ENCODE data around the gene POC5.
"Not testable (repeated sequence)": the region's sequence is repeated elsewhere in the genome, so short reads cannot be mapped to it uniquely, and the experiment has no call there.

POC5 gene, protein sequence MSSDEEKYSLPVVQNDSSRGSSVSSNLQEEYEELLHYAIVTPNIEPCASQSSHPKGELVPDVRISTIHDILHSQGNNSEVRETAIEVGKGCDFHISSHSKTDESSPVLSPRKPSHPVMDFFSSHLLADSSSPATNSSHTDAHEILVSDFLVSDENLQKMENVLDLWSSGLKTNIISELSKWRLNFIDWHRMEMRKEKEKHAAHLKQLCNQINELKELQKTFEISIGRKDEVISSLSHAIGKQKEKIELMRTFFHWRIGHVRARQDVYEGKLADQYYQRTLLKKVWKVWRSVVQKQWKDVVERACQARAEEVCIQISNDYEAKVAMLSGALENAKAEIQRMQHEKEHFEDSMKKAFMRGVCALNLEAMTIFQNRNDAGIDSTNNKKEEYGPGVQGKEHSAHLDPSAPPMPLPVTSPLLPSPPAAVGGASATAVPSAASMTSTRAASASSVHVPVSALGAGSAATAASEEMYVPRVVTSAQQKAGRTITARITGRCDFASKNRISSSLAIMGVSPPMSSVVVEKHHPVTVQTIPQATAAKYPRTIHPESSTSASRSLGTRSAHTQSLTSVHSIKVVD

DNA sequence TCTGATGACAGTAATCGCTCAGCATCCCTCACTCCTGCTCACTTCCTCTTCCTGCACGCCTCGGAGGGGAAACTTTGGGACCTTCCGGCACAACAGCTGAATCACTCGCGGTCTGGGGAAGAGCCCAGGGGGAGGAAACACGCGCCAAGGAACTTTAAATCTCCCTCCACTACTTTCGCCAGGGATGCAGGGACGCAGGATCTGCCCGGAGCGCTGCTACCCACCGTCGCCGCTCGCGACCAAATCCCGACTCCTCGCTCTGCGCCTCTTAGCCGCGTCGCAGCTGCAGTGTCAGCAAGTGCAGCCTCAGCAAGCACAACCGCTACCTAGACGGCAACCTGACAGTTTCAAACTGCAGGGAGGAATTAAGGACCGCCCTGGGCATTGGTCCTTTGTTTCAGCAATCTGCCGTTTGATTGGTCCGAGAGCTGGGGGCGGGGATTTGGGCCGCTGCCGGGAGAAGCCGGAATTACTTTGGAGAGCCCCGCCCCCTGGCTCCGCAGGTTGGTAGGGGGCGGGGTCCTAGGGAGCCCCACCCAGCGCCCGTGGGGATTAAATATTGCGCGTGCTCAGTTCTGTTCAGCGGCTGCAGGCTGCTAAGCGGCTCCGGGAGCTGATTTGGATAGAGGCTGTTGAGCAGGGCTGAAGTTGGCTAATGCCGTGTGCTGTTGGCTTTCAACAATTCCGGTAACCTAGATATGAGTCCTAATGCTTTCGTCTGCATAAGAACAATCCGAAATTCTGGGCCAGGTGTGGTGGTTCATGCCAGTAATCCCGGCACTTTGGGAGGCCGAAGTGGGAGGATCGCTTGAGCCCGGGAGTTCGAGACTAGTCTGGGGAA is at the start of gene POC5:
Gene POC5, minus strand, starts transcription at position 356 of the 841 bp plus-strand sequence. CDS start 4,500 bp downstream, outside the sequence.
- peak; percentile 99 for DNase-seq (ENCODE audit: low spot score in 2 of 2)
- Mint-ChIP-seq H3K9me3 (no peaks in the 10 kb centered on the region), H3K36me3 (peaks cover 12% of the 10 kb centered on the region), H3K27ac (peak within 1 kb of the TSS; percentile 95), H3K4me3 (peak within 1 kb of the TSS; percentile 100), H3K4me1 (peaks cover 24% of the 10 kb centered on the region), H3K27me3 (no peaks in the 10 kb centered on the region)
- ATAC-seq (ENCODE audit: low read depth), result peak; percentile 91

DNA sequence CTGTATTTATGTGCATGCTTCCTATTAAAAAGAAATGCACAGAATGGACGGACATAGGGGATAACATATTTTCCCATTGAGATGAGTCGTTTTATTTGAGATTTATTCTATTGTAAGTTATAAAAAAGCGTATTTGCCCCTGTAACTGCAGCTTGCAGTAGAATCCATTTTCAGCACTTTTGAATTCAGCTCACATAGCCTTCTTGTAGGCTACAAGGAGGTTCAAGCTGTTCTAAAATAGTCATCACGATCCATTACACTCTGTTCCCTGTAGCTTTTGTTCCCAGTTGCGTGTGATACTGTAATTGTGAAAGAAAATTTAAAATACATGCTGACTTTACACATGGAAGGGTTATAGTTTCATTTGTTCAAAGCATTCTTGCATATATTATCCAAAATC is 40.9 kb upstream of the POC5 start:
- no peak overlapping the region for H3K4me3 Mint-ChIP-seq
- no peak for DNase-seq (ENCODE audit: low spot score in 2 of 2)
- no peak overlapping the region for H3K27ac Mint-ChIP-seq
- H3K36me3 Mint-ChIP-seq, result no peaks in the 10 kb centered on the region
- peaks cover 2% of the 10 kb centered on the region for H3K4me1 Mint-ChIP-seq
- ATAC-seq (ENCODE audit: low read depth), result no peak
- H3K9me3 Mint-ChIP-seq, result no peaks in the 10 kb centered on the region
- peaks cover 7% of the 10 kb centered on the region for H3K27me3 Mint-ChIP-seq

DNA sequence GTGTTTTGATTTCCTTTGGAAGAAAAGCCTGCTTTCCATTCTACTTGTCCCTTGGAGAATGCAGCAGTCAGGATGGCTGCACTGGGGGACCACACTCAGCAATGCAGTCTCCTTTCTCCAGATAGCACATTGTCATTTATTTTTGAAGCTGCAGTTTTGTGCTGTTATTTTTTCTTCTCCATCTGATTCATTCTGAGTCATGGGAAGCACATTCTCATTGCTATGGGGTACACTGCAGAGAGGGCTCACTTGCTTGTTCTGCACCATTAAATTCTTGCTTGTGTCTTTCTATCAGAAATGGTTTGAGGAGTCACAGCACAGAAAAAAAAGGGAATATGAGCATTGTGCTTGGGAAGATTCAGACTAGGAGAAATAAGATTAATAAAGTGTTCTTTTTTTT is 39.7 kb upstream of the POC5 start:
- ATAC-seq (ENCODE audit: low read depth), result no peak
- H3K27ac Mint-ChIP-seq, result no peak overlapping the region
- peaks cover 7% of the 10 kb centered on the region for H3K27me3 Mint-ChIP-seq
- peaks cover 2% of the 10 kb centered on the region for H3K4me1 Mint-ChIP-seq
- no peak overlapping the region for H3K4me3 Mint-ChIP-seq
- no peak for DNase-seq (ENCODE audit: low spot score in 2 of 2)
- H3K9me3 Mint-ChIP-seq, result no peaks in the 10 kb centered on the region
- no peaks in the 10 kb centered on the region for H3K36me3 Mint-ChIP-seq

DNA sequence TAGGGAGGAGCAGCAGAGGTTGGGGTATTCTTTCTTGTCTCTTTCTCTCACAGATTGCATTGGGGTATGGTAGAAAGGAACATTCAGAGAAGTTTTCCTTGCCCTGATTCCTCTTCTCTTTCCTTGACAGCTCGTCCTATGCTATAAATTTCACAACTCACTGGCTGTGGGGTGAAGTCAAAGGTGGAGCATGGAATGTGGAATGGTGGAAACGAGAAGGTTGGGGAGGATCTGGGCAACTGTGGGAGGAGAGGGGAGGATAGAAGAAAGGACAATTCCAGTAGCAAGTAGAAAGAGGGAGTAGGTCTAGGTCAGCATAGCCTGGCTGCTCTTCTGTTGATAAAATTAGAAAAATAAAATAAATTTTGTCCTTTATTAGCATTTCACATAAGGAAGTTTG is 39.0 kb upstream of the POC5 start:
- H3K36me3 Mint-ChIP-seq, result no peaks in the 10 kb centered on the region
- ATAC-seq (ENCODE audit: low read depth), result no peak
- no peak for DNase-seq (ENCODE audit: low spot score in 2 of 2)
- no peaks in the 10 kb centered on the region for H3K9me3 Mint-ChIP-seq
- H3K4me3 Mint-ChIP-seq, result no peak overlapping the region
- peaks cover 7% of the 10 kb centered on the region for H3K27me3 Mint-ChIP-seq
- no peak overlapping the region for H3K27ac Mint-ChIP-seq
- H3K4me1 Mint-ChIP-seq, result peaks cover 2% of the 10 kb centered on the region

- ATAC-seq (ENCODE audit: low read depth) (no peak), DNase-seq (ENCODE audit: low spot score in 2 of 2) (no peak)
- no peaks in the 10 kb centered on the region for H3K9me3 Mint-ChIP-seq
- H3K4me3 Mint-ChIP-seq, result no peak overlapping the region
- H3K36me3 Mint-ChIP-seq, result no peaks in the 10 kb centered on the region
- peaks cover 4% of the 10 kb centered on the region for H3K27me3 Mint-ChIP-seq
- peaks cover 2% of the 10 kb centered on the region for H3K4me1 Mint-ChIP-seq
- no peak overlapping the region for H3K27ac Mint-ChIP-seq
Measured at GRCh38 chr5:75753182-75753581, 35.9 kb upstream of the POC5 start.

DNA sequence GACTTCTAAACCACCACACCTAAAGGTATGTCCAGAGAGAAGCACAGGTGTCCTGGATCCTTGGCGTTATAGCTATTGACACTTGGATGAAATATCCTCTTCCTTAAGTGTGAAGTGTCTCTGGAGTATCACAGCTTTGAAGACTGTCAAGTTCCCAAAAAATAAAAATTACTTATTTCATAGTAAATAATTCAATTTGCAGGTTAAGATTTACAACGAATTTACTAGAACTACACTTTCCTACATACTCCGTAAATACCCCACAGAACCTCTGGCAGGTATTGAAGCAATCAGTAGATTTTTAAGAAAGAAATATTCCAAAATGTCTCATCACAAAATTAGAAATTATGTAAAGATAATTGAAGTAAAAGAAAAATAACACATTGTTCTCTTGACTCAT is 27.1 kb upstream of the POC5 start:
- H3K27me3 Mint-ChIP-seq, result peaks cover 11% of the 10 kb centered on the region
- DNase-seq (ENCODE audit: low spot score in 2 of 2) (no peak), ATAC-seq (ENCODE audit: low read depth) (no peak)
- no peak overlapping the region for H3K4me3 Mint-ChIP-seq
- H3K27ac Mint-ChIP-seq, result no peak overlapping the region
- H3K36me3 Mint-ChIP-seq, result no peaks in the 10 kb centered on the region
- no peaks in the 10 kb centered on the region for H3K4me1 Mint-ChIP-seq
- H3K9me3 Mint-ChIP-seq, result peaks cover 3% of the 10 kb centered on the region

DNA sequence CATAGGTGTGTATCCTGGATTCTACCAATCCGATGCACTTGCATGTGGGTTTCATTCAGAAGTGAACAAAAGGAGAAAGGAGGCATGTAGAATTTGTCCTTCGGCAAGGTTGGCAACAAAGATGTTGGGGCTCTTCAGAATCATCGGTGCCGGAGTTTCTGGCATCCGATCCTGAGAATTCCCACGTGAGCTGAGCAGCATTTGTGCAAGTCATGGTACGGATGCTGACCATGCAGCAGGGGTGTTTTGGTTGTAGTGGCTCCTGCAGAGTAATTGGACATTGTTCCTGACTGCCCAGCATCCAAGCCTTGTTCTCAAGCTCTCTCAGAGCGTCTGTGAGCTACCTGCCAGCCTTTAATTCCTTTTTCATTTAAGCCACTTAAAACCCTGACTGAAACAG is 19.0 kb upstream of the POC5 start:
- peaks cover 3% of the 10 kb centered on the region for H3K9me3 Mint-ChIP-seq
- no peaks in the 10 kb centered on the region for H3K36me3 Mint-ChIP-seq
- H3K4me3 Mint-ChIP-seq, result no peak overlapping the region
- H3K4me1 Mint-ChIP-seq, result peaks cover 4% of the 10 kb centered on the region
- peaks cover 8% of the 10 kb centered on the region for H3K27me3 Mint-ChIP-seq
- no peak overlapping the region for H3K27ac Mint-ChIP-seq
- DNase-seq (ENCODE audit: low spot score in 2 of 2) (no peak), ATAC-seq (ENCODE audit: low read depth) (no peak)

DNA sequence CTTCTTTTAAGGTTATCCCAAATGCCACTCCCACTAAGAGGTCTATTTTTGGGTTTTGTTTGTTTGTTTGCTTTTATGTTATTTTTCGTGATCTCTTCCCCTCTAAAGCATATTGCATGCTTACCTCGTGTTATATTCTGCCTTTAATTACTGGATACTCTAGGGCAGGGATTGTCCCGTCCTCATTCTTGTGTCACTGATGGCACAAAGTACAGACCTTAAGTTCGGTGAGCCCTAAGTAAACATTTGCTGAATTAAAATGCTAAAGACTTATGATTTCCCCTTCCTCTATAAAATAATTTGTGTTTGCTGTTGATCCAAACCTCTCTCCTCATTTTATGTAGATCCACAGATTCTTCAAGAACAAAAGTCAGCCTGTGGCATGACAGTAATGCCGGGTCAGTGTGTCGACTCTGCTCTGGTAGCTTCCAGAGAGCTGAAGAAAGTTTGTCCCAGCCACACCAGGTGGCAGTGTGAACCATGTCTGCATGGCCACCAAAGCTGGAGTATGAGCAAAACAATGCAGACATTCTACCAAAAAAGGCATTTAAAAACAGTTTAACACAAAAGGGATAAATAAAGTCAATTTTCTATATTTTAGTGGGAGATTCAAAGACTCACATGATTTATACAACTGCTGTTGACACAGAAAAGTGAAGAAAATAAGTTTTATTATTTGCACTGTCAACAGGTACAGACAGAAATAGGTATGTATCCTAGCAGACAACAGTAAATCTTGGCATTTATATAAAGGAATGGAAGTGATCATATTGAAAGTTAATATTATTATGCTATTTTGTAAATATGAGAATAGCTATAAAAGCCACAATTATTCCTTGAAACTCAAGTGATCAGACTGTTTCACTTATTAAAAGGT is 17.9 kb upstream of the POC5 start:
- Mint-ChIP-seq H3K36me3 (no peaks in the 10 kb centered on the region), H3K27ac (no peak overlapping the region), H3K4me3 (no peak overlapping the region), H3K27me3 (peaks cover 2% of the 10 kb centered on the region), H3K9me3 (no peaks in the 10 kb centered on the region), H3K4me1 (peaks cover 4% of the 10 kb centered on the region)
- ATAC-seq (ENCODE audit: low read depth) (peak; percentile 63), DNase-seq (ENCODE audit: low spot score in 2 of 2) (peak in 1 of 2 donors; percentile 16)

DNA sequence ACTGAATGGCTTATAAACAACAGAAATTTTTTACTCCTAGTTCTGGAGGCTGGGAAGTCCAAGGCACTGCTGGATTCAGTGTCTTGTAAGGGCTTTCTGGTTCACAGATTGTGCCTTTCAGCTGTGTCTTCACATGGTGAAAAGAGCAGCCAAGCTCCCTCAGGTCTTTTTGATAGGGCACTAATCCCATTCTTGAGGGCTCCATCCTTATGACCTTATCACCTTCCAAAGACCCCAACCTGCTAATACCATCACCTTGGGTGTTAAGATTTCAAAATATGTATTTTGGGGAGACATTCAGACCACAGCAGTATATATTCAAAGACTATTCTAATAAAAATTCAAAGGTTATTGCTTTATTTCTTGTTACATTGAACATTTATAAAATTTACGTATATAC is 16.5 kb upstream of the POC5 start:
- Mint-ChIP-seq H3K36me3 (no peaks in the 10 kb centered on the region), H3K9me3 (no peaks in the 10 kb centered on the region), H3K27ac (no peak overlapping the region), H3K27me3 (peaks cover 5% of the 10 kb centered on the region), H3K4me3 (no peak overlapping the region), H3K4me1 (peaks cover 4% of the 10 kb centered on the region)
- ATAC-seq (ENCODE audit: low read depth) (no peak), DNase-seq (ENCODE audit: low spot score in 2 of 2) (no peak)

- H3K4me3 Mint-ChIP-seq; DNase-seq (ENCODE audit: low spot score in 2 of 2); H3K27ac Mint-ChIP-seq; H3K36me3 Mint-ChIP-seq; H3K4me1 Mint-ChIP-seq; H3K27me3 Mint-ChIP-seq; ATAC-seq (ENCODE audit: low read depth); H3K9me3 Mint-ChIP-seq: not testable (repeated sequence)
Measured at GRCh38 chr5:75731515-75731914, 14.3 kb upstream of the POC5 start.

DNA sequence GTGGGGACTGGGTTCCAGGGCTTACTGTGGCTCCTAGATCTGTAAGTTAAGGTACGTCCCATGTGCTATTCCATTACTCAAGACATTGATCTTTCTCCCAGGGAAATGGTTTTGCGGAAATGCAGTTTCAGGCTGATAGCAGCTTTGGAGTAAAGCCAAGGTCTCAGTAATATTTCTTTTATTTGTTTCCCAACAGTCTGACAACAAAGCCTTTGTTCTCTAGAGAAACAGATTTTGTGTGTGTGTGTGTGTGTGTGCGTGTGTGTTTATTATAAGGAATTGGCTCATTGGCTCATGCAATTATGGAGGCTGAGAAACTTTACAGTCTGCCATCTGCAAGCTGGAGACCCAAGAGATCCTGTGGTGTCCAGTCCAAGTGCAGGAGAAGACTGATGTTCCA is 12.1 kb upstream of the POC5 start:
- H3K4me3 Mint-ChIP-seq, result no peak overlapping the region
- no peaks in the 10 kb centered on the region for H3K36me3 Mint-ChIP-seq
- H3K9me3 Mint-ChIP-seq, result no peaks in the 10 kb centered on the region
- no peaks in the 10 kb centered on the region for H3K4me1 Mint-ChIP-seq
- peaks cover 3% of the 10 kb centered on the region for H3K27me3 Mint-ChIP-seq
- ATAC-seq (ENCODE audit: low read depth) (no peak), DNase-seq (ENCODE audit: low spot score in 2 of 2) (no peak)
- H3K27ac Mint-ChIP-seq, result no peak overlapping the region

GRCh38 chr5:75727931-75728330 is 10.7 kb upstream of the POC5 start:
- DNase-seq (ENCODE audit: low spot score in 2 of 2) (no peak), ATAC-seq (ENCODE audit: low read depth) (no peak)
- no peak overlapping the region for H3K4me3 Mint-ChIP-seq
- H3K36me3 Mint-ChIP-seq, result peaks cover 2% of the 10 kb centered on the region
- peaks cover 3% of the 10 kb centered on the region for H3K27me3 Mint-ChIP-seq
- H3K9me3 Mint-ChIP-seq, result no peaks in the 10 kb centered on the region
- H3K4me1 Mint-ChIP-seq, result no peaks in the 10 kb centered on the region
- H3K27ac Mint-ChIP-seq, result no peak overlapping the region

DNA sequence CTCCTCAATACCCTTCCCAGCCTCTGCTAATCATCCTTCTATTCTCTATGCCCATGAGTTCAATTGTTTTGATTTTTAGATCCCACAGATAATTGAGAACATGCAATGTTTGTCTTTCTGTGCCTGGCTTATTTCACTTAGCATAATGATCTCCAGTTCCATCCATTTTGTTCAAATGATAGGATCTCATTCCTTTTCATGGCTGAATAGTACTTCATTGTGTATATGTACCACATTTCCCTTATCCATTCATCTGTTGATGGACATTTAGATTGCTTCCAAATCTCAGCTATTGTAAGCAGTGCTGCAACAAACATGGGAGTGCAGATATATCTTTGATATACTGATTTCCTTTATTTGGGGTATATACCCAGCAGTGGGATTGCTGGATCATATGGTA is 9.0 kb upstream of the POC5 start:
- not testable (repeated sequence) for H3K9me3 Mint-ChIP-seq; H3K4me3 Mint-ChIP-seq; DNase-seq (ENCODE audit: low spot score in 2 of 2); ATAC-seq (ENCODE audit: low read depth); H3K27ac Mint-ChIP-seq; H3K27me3 Mint-ChIP-seq; H3K36me3 Mint-ChIP-seq; H3K4me1 Mint-ChIP-seq
